NK-92 treated with Interleukin-12 subunit alpha and Interleukin-12 subunit beta, amount 100 ng/mL, for 24 hours (cell line): Measurements from ENCODE around the gene FAM98C.

Experiments used
- DNase-seq: peaks from one replicate; lab custom pipeline; 2025; lab: John Stamatoyannopoulos, UW

Gene FAM98C

DNA sequence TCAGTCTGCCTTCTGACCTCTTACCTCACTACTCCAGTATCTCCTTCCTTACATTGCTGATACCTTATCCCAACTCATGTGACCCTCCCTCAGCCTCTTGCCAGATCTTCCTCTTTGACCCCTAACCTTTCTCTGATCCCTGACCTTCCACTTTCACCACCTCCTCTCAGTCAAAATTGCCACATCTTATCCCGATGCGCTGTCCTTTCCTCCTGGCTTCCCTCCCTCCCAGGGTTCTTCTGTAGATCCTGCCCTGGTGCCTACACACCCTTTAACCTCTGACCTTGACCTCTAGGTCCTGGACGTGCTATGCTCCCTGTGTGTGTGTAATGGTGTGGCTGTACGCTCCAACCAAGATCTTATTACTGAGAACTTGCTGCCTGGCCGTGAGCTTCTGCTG, 54.3 kb downstream of the FAM98C start:
- no peak for DNase-seq

DNA sequence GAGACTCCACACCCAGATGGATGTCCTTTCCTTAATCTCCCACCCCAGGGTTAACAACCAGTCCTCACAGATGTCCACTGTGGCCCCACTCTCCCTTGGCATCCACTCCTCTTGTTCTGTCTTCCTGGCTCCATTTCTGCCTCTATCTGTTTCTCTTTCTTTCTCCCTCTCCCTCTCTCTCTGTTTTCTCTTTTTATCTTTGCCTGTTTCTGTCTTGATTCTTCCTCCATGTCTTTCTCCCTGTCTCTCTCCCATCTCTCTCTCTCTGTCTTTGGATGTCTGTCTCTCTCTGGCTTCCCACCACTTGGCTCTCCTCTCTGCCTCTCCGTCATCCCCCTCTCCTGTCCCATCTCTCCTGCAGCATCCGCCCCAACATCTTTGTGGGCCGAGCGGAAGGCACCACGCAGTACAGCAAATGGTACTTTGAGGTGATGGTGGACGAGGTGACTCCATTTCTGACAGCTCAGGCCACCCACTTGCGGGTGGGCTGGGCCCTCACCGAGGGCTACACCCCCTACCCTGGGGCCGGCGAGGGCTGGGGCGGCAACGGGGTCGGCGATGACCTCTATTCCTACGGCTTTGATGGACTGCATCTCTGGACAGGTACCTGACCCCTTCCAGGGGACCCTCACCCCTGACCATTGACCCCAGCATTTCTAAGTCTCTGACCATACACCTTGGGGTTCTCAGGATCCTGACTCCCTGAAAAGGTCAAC, 55.0 kb downstream of the FAM98C start:
- no peak for DNase-seq
